A549 (cell line): ENCODE results near the gene GRHL3.

Experiments
- CBX8 ChIP-seq: fragments of 200-600 bp; sonication (generic); IDR thresholded peaks from 2 replicates; pipeline ENCODE4 v1.6.1; 2016
- CEBPB ChIP-seq, 2 experiments: fragments of >200 bp in 1 of 2; sonication (Bioruptor Twin) in 1 of 2; formaldehyde crosslinking in 1 of 2; IDR thresholded peaks; 2 replicates each; pipeline ENCODE4 v1.6.1; 2012 to 2016
- EHMT2 ChIP-seq: fragments of 200-600 bp; sonication (generic); IDR thresholded peaks from 2 replicates; pipeline ENCODE4 v1.6.1; 2016; ENCODE audit warnings: antibody characterized with exemption, low read depth, mild to moderate bottlenecking, moderate library complexity
- EP300 ChIP-seq, 2 experiments: fragments of >200 bp; sonication (Bioruptor Twin); formaldehyde crosslinking; IDR thresholded peaks; 2 replicates in 1 of 2; 3 replicates in 1 of 2; pipeline ENCODE4 v1.6.1; 2016 to 2017
- FOXS1 ChIP-seq: fragments of 250-450 bp; sonication (Bioruptor Pico); IDR thresholded peaks from 2 replicates; pipeline ENCODE4 v1.5.0; 2020; ENCODE audit warnings: mild to moderate bottlenecking, moderate library complexity
- KDM1A ChIP-seq: fragments of 200-600 bp; sonication (generic); IDR thresholded peaks from 2 replicates; pipeline ENCODE4 v1.6.1; 2016; ENCODE audit warnings: low read depth, mild to moderate bottlenecking
- POLR2A ChIP-seq: IDR thresholded peaks from 2 replicates; pipeline ENCODE4 v1.6.1; 2012; ENCODE audit warnings: mild to moderate bottlenecking, low read length
- POLR2AphosphoS2 ChIP-seq: conservative IDR thresholded peaks from 2 replicates; pipeline ENCODE4 v1.6.1; 2012; ENCODE audit warnings: low read length, improper control_type of control experiment, inconsistent platforms
- RAD21 ChIP-seq, 2 experiments: fragments of >200 bp in 1 of 2; sonication (Bioruptor Twin) in 1 of 2; formaldehyde crosslinking in 1 of 2; IDR thresholded peaks in 1 of 2; conservative IDR thresholded peaks in 1 of 2; 2 replicates in 1 of 2; 3 replicates in 1 of 2; pipeline ENCODE4 v1.6.1; 2012 to 2018; ENCODE audit warnings: inconsistent platforms in 1 of 2
- SMC3 ChIP-seq: fragments of >200 bp; sonication (Bioruptor Twin); formaldehyde crosslinking; IDR thresholded peaks from 3 replicates; pipeline ENCODE4 v1.6.1; 2018; ENCODE audit warnings: inconsistent platforms
- TF ChIP-seq, protein P1 (sequence below): fragments of >200 bp; sonication (Bioruptor Twin); formaldehyde crosslinking; IDR thresholded peaks from 3 replicates; pipeline ENCODE4 v1.5.1; 2016
- TF ChIP-seq, protein P2 (sequence below): IDR thresholded peaks from 2 replicates; pipeline ENCODE4 v1.6.1; 2012

DNA sequence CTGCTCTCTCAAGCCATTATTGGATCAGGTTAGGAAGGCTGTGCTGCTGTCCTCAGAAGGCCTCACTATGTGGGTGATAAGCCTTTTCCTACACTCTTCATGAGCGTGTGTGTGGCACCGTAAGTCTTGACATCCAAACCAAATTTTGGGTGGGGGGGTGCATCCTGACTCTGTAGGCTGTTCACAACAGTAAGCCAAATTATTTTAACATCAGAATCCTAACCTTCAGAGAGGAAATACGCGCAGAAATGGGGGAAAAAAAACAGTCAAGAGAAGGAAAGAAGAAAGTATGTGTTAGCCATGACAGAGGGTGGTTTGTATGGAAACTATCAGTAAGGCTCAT is 73.4 kb downstream of the GRHL3 start:
- TF ChIP-seq POLR2A (no peak), POLR2AphosphoS2 (no peak), CEBPB (IDR thresholded peaks at IDR 0.05) (no peak), CBX8 (no peak), FOXS1 (no peak), EP300 (IDR thresholded peaks at IDR 0.05) (no peak), EHMT2 (no peak), KDM1A (no peak), RAD21 (conservative IDR thresholded peaks at IDR 0.05 in 1 of 2, IDR thresholded peaks at IDR 0.05 in 1 of 2) (no peak), SMC3 (no peak)
- TF ChIP-seq, protein P1, sequence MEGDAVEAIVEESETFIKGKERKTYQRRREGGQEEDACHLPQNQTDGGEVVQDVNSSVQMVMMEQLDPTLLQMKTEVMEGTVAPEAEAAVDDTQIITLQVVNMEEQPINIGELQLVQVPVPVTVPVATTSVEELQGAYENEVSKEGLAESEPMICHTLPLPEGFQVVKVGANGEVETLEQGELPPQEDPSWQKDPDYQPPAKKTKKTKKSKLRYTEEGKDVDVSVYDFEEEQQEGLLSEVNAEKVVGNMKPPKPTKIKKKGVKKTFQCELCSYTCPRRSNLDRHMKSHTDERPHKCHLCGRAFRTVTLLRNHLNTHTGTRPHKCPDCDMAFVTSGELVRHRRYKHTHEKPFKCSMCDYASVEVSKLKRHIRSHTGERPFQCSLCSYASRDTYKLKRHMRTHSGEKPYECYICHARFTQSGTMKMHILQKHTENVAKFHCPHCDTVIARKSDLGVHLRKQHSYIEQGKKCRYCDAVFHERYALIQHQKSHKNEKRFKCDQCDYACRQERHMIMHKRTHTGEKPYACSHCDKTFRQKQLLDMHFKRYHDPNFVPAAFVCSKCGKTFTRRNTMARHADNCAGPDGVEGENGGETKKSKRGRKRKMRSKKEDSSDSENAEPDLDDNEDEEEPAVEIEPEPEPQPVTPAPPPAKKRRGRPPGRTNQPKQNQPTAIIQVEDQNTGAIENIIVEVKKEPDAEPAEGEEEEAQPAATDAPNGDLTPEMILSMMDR: no peak; the same call in none of the 3 replicates
- TF ChIP-seq, protein P2, sequence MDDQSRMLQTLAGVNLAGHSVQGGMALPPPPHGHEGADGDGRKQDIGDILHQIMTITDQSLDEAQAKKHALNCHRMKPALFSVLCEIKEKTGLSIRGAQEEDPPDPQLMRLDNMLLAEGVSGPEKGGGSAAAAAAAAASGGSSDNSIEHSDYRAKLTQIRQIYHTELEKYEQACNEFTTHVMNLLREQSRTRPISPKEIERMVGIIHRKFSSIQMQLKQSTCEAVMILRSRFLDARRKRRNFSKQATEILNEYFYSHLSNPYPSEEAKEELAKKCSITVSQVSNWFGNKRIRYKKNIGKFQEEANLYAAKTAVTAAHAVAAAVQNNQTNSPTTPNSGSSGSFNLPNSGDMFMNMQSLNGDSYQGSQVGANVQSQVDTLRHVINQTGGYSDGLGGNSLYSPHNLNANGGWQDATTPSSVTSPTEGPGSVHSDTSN: no peak
